GM11168 (cell line): Measurements from ENCODE around the gene NCAM2.

Experiments used
- in situ Hi-C: fragments of 300-500 bp; cut with MboI; formaldehyde crosslinking; loops from one replicate; pipeline ENCODE4 v1.12.0; 2022; ENCODE audit warnings: low sequenced_read_pairs; ENCODE audit not compliant: unreplicated experiment

Gene NCAM2

GRCh38 chr21:21163904-21164303 is 165.7 kb downstream of the NCAM2 start:
- in situ Hi-C loops: no loop called here

- in situ Hi-C loops: no loop called here
These were observed 166.9 kb downstream of the NCAM2 start for GRCh38 chr21:21165063-21165645.

- in situ Hi-C loops: no loop called here
These were observed 176.5 kb downstream of the NCAM2 start for GRCh38 chr21:21174676-21175075.

GRCh38 chr21:21175798-21176334 is 177.7 kb downstream of the NCAM2 start:
- in situ Hi-C loops: no loop called here

- in situ Hi-C loops: no loop called here
These were observed 179.3 kb downstream of the NCAM2 start for GRCh38 chr21:21177353-21177986.

GRCh38 chr21:21179619-21180298 is 181.6 kb downstream of the NCAM2 start:
- in situ Hi-C loops: no loop called here

- in situ Hi-C loops: no loop called here
These were observed 184.3 kb downstream of the NCAM2 start for GRCh38 chr21:21182401-21183010.

- in situ Hi-C loops: no loop called here
These were observed 184.9 kb downstream of the NCAM2 start for GRCh38 chr21:21183092-21183491.

GRCh38 chr21:21184771-21185528 is 186.7 kb downstream of the NCAM2 start:
- in situ Hi-C loops: no loop called here

- in situ Hi-C loops: no loop called here
These were observed 189.4 kb downstream of the NCAM2 start for GRCh38 chr21:21187579-21187978.

- in situ Hi-C loops: no loop called here
These were observed 190.4 kb downstream of the NCAM2 start for GRCh38 chr21:21188513-21189195.

- in situ Hi-C loops: no loop called here
These were observed 197.3 kb downstream of the NCAM2 start for GRCh38 chr21:21195417-21195943.

- in situ Hi-C loops: no loop called here
These were observed 197.9 kb downstream of the NCAM2 start for GRCh38 chr21:21196087-21196486.

- in situ Hi-C loops: no loop called here
These were observed 198.6 kb downstream of the NCAM2 start for GRCh38 chr21:21196848-21197247.

GRCh38 chr21:21199342-21200102 is 201.3 kb downstream of the NCAM2 start:
- in situ Hi-C loops: no loop called here

GRCh38 chr21:21200103-21200938 is 202.1 kb downstream of the NCAM2 start:
- in situ Hi-C loops: no loop called here

- in situ Hi-C loops: no loop called here
These were observed 202.9 kb downstream of the NCAM2 start for GRCh38 chr21:21200939-21201615.
